ENCODE data around the gene WDFY2.

DNA sequence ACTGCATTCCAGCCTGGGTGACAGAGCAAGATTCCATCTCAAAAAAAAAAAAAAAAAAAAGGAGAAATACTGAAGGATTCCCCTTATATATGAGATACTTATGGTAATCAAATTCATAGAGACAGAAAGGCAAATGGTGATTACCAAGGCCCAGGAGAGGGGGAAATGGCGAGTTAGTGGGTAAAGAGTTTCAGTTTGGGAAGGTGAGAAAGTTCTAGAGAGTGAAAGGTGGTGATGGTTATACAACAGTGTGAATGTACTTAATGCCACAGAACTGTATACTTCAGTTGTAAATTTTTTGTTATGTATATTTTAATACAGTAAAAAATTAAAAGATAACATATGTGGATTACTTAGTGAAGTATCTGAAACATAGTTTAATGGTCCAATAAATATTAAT, 129.5 kb downstream of the WDFY2 start:
- TF ChIP-seq, protein P1, sequence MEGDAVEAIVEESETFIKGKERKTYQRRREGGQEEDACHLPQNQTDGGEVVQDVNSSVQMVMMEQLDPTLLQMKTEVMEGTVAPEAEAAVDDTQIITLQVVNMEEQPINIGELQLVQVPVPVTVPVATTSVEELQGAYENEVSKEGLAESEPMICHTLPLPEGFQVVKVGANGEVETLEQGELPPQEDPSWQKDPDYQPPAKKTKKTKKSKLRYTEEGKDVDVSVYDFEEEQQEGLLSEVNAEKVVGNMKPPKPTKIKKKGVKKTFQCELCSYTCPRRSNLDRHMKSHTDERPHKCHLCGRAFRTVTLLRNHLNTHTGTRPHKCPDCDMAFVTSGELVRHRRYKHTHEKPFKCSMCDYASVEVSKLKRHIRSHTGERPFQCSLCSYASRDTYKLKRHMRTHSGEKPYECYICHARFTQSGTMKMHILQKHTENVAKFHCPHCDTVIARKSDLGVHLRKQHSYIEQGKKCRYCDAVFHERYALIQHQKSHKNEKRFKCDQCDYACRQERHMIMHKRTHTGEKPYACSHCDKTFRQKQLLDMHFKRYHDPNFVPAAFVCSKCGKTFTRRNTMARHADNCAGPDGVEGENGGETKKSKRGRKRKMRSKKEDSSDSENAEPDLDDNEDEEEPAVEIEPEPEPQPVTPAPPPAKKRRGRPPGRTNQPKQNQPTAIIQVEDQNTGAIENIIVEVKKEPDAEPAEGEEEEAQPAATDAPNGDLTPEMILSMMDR (IDR thresholded peaks at IDR 0.05; ENCODE audit: borderline replicate concordance, extremely low read depth, low read length, poor library complexity, severe bottlenecking): no peak
- no peak for TF ChIP-seq EZH2 (IDR thresholded peaks at IDR 0.05; ENCODE audit: borderline replicate concordance, low read depth, low read length, severe bottlenecking)
